CD14-positive monocyte (primary cell): ENCODE measurements around the gene TBC1D2. TPM values are rescaled to one million over a fixed set of nuclear protein-coding genes. Genes with fewer than 3 reads are reported as not detected.

ENCODE experiments used
- DNase-seq, 3 donors: peaks; one replicate each; pipeline ENCODE4 v3.0.0-alpha.2; 2011 to 2022
- H2AFZ ChIP-seq: 2 replicates; pipeline ENCODE4 v1.6.0; 2012; ENCODE audit warnings: mild to moderate bottlenecking, low read depth, low read length, inconsistent platforms; ENCODE audit not compliant: insufficient read depth, poor library complexity, severe bottlenecking
- H3K27ac ChIP-seq, 2 donors: 1 replicate in 1 of 2; 2 replicates in 1 of 2; pipeline ENCODE4 v1.5.1; 2012 to 2013; ENCODE audit warnings: low read length in 2 of 2, control low read depth in 1 of 2, inconsistent platforms in 1 of 2, low read depth in 1 of 2, mild to moderate bottlenecking in 1 of 2
- H3K27me3 ChIP-seq, 2 donors: one replicate each; pipeline versions ENCODE4 v1.6.0 to v1.6.1; 2011 to 2013; ENCODE audit warnings: low read length in 2 of 2; ENCODE audit not compliant: control insufficient read depth in 2 of 2, insufficient read depth in 2 of 2
- H3K36me3 ChIP-seq, 2 donors: replicated peaks in 1 of 2; 1 replicate in 1 of 2; 2 replicates in 1 of 2; pipeline versions ENCODE4 v1.5.1 to v1.6.1; 2012 to 2013; ENCODE audit warnings: low read length in 2 of 2, control low read depth in 1 of 2, inconsistent platforms in 1 of 2, mild to moderate bottlenecking in 1 of 2; ENCODE audit not compliant: insufficient read depth in 2 of 2, control insufficient read depth in 1 of 2
- H3K4me1 ChIP-seq, 2 donors: 1 replicate in 1 of 2; 2 replicates in 1 of 2; pipeline versions ENCODE4 v1.5.1 to v1.6.1; 2012 to 2013; ENCODE audit warnings: low read length in 2 of 2, control low read depth in 1 of 2, inconsistent platforms in 1 of 2, mild to moderate bottlenecking in 1 of 2, moderate library complexity in 1 of 2; ENCODE audit not compliant: insufficient read depth in 2 of 2, control insufficient read depth in 1 of 2
- H3K4me2 ChIP-seq: replicated peaks from 2 replicates; pipeline ENCODE3; 2012; ENCODE audit warnings: low read length, moderate library complexity, mild to moderate bottlenecking; ENCODE audit not compliant: poor library complexity, severe bottlenecking; ENCODE audit errors: extremely low read depth
- H3K4me3 ChIP-seq, 3 experiments: fragments of 200-600 bp in 1 of 3; sonication (generic) in 1 of 3; replicated peaks in 1 of 3; 1 replicate in 2 of 3; 2 replicates in 1 of 3; pipeline ENCODE4 v1.5.1; 2011 to 2013; ENCODE audit warnings: low read length in 3 of 3, mild to moderate bottlenecking in 3 of 3, control low read depth in 2 of 3, low read depth in 2 of 3, inconsistent platforms in 1 of 3, moderate library complexity in 1 of 3
- H3K79me2 ChIP-seq: 2 replicates; pipeline ENCODE4 v1.6.0; 2012; ENCODE audit warnings: mild to moderate bottlenecking, control low read depth, inconsistent platforms, low read length, moderate library complexity; ENCODE audit not compliant: insufficient read depth
- H3K9ac ChIP-seq: 2 replicates; pipeline ENCODE4 v1.6.0; 2017; ENCODE audit warnings: low read length, mild to moderate bottlenecking; ENCODE audit not compliant: insufficient read depth, poor library complexity, severe bottlenecking
- H3K9me3 ChIP-seq, 2 donors: replicated peaks in 1 of 2; 1 replicate in 1 of 2; 2 replicates in 1 of 2; pipeline versions ENCODE4 v1.5.1 to v1.6.1; 2012 to 2013; ENCODE audit warnings: low read length in 2 of 2, control low read depth in 1 of 2; ENCODE audit not compliant: control insufficient read depth in 1 of 2, insufficient read depth in 1 of 2
- H4K20me1 ChIP-seq: 2 replicates; pipeline ENCODE4 v1.6.0; 2012; ENCODE audit warnings: mild to moderate bottlenecking, low read length, control low read depth, moderate library complexity; ENCODE audit not compliant: insufficient read depth
- H3K27ac Mint-ChIP-seq, 7 donors: one replicate each; pipeline ENCODE4 v1.8.0; 2020; ENCODE audit warnings: mild to moderate bottlenecking in 7 of 7, mixed read lengths in 7 of 7, moderate library complexity in 6 of 7, inconsistent platforms in 2 of 7
- H3K27me3 Mint-ChIP-seq, 3 donors: one replicate each; pipeline ENCODE4 v1.8.0; 2021 to 2022; ENCODE audit warnings: low read depth in 3 of 3, mild to moderate bottlenecking in 3 of 3, mixed read lengths in 3 of 3, moderate library complexity in 3 of 3, inconsistent platforms in 1 of 3
- H3K36me3 Mint-ChIP-seq, 2 donors: one replicate each; pipeline ENCODE4 v1.8.0; 2020; ENCODE audit warnings: mixed read lengths in 2 of 2, inconsistent platforms in 1 of 2, mild to moderate bottlenecking in 1 of 2
- H3K4me1 Mint-ChIP-seq: one replicate; pipeline ENCODE4 v1.8.0; 2020; ENCODE audit warnings: mild to moderate bottlenecking, mixed read lengths
- H3K4me3 Mint-ChIP-seq, 2 donors: one replicate each; pipeline ENCODE4 v1.8.0; 2020; ENCODE audit warnings: mild to moderate bottlenecking in 2 of 2, mixed read lengths in 2 of 2, moderate library complexity in 1 of 2
- H3K9me3 Mint-ChIP-seq, 7 donors: one replicate each; pipeline ENCODE4 v1.8.0; 2020 to 2022; ENCODE audit warnings: mixed read lengths in 7 of 7, mild to moderate bottlenecking in 6 of 7, moderate library complexity in 6 of 7, inconsistent platforms in 2 of 7
- CTCF ChIP-seq: fragments of 200-600 bp; IDR thresholded peaks from one replicate; pipeline ENCODE4 v1.8.0; 2022; ENCODE audit warnings: antibody characterized with exemption, mild to moderate bottlenecking
- WGBS: methylation state at CpG from one replicate; pipeline ENCODE4 v1.1.5; 2013; ENCODE audit warnings: missing lambda C conversion rate; ENCODE audit not compliant: insufficient coverage; 5-methylcytosine and 5-hydroxymethylcytosine counted together
- intact Hi-C, 2 donors: fragments of 100-400 bp; cut with micrococcal nuclease; formaldehyde crosslinking; loops; one replicate each; pipeline versions ENCODE4 v1.15.0 to v1.15.1; 2023
- polyA plus RNA-seq, 3 donors: library from polyadenylated mRNA; depleted of rRNA in 1 of 3; unstranded in 2 of 3; stranded (reverse) in 1 of 3; fragments of 300-500 nt in 2 of 3; fragments of >200 nt in 1 of 3; fragmentation: Illumina TruSeq in 2 of 3; gene quantifications; 1 replicate in 2 of 3; 2 replicates in 1 of 3; pipeline ENCODE4 v1.2.3, GENCODE V29; 2012 to 2021

Gene TBC1D2
- polyA plus RNA-seq, 3 donors, result 23.2 to 55.7 (median 34.4) TPM

DNA sequence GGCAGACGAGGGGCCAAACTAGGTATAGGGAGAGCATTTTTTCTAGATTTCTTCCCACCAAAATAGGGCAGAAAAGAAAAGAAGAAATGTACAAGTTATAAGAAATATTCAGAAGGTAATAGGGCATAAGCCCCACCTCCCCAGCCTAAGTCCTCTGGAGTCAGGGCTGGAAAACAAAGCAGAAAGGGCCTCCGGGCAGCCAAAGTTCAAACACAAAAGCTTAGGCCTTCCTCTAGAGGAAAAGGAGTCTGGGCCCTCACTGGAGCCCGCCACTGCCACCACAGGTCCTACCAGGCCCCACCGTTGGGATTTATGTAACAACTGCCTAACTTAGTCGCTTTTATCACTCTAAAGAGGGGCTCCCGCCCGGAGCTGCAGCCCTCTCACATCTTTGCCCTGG lies 27.6 kb downstream of the TBC1D2 start:
- Mint-ChIP-seq H3K36me3 (peaks cover 82 to 96% of the 10 kb centered on the region in 2 donors), H3K4me3 (no peak overlapping the region), H3K27me3 (peaks cover 0 to 1% (median 0%) of the 10 kb centered on the region in 3 donors), H3K9me3 (no peaks in the 10 kb centered on the region), H3K27ac (peak overlapping the region in 1 of 7 donors; percentile 81), H3K4me1 (peaks cover 22% of the 10 kb centered on the region)
- H3K9me3 ChIP-seq, result no peaks in the 10 kb centered on the region
- H4K20me1 ChIP-seq, result peaks cover 59% of the 10 kb centered on the region
- H3K4me1 ChIP-seq, result peaks cover 8 to 10% of the 10 kb centered on the region in 2 donors
- no peak overlapping the region for H3K4me3 ChIP-seq
- no peak for DNase-seq
- peaks cover 84 to 97% of the 10 kb centered on the region in 2 donors for H3K36me3 ChIP-seq
- H3K9ac ChIP-seq, result no peak overlapping the region
- WGBS, result 76% methylated on average over 3 of the region's 7 CpGs
- H2AFZ ChIP-seq, result no peak overlapping the region
- intact Hi-C loops, result no loop called here
- no peaks in the 10 kb centered on the region for H3K27me3 ChIP-seq
- peaks cover 12% of the 10 kb centered on the region for H3K79me2 ChIP-seq
- TF ChIP-seq CTCF, result no peak
- H3K27ac ChIP-seq, result peak overlapping the region in 1 of 2 donors; percentile 52
- no peak overlapping the region for H3K4me2 ChIP-seq

GRCh38 chr9:98226957-98227356 lies 28.5 kb downstream of the TBC1D2 start:
- peaks cover 85 to 97% of the 10 kb centered on the region in 2 donors for H3K36me3 ChIP-seq
- no peak for TF ChIP-seq CTCF
- intact Hi-C loops, result no loop called here
- no peaks in the 10 kb centered on the region for H3K9me3 ChIP-seq
- H3K79me2 ChIP-seq, result peaks cover 11% of the 10 kb centered on the region
- H3K9ac ChIP-seq, result no peak overlapping the region
- no peaks in the 10 kb centered on the region for H3K27me3 ChIP-seq
- Mint-ChIP-seq H3K9me3 (no peaks in the 10 kb centered on the region), H3K36me3 (peaks cover 82 to 97% of the 10 kb centered on the region in 2 donors), H3K27ac (peak overlapping the region in 4 of 7 donors; percentile 8 to 69 (median 42)), H3K27me3 (peaks cover 0 to 1% (median 0%) of the 10 kb centered on the region in 3 donors), H3K4me3 (no peak overlapping the region), H3K4me1 (peaks cover 19% of the 10 kb centered on the region)
- WGBS, result 100% methylated on average over 2 of the region's 4 CpGs
- H3K27ac ChIP-seq, result peak overlapping the region in 1 of 2 donors; percentile 35
- no peak overlapping the region for H3K4me2 ChIP-seq
- peaks cover 62% of the 10 kb centered on the region for H4K20me1 ChIP-seq
- H2AFZ ChIP-seq, result no peak overlapping the region
- H3K4me1 ChIP-seq, result peaks cover 8 to 12% of the 10 kb centered on the region in 2 donors
- no peak for DNase-seq
- H3K4me3 ChIP-seq, result no peak overlapping the region
